GM21528 (cell line): ENCODE data around the gene TP63.

Experiments
- ATAC-seq: cut with Tn5 transposase; IDR thresholded peaks from one replicate; pipeline ENCODE4 v1.9.1; 2021; ENCODE audit warnings: mild to moderate bottlenecking, moderate library complexity; ENCODE audit not compliant: unreplicated experiment, low FRiP score

The TP63 gene

DNA sequence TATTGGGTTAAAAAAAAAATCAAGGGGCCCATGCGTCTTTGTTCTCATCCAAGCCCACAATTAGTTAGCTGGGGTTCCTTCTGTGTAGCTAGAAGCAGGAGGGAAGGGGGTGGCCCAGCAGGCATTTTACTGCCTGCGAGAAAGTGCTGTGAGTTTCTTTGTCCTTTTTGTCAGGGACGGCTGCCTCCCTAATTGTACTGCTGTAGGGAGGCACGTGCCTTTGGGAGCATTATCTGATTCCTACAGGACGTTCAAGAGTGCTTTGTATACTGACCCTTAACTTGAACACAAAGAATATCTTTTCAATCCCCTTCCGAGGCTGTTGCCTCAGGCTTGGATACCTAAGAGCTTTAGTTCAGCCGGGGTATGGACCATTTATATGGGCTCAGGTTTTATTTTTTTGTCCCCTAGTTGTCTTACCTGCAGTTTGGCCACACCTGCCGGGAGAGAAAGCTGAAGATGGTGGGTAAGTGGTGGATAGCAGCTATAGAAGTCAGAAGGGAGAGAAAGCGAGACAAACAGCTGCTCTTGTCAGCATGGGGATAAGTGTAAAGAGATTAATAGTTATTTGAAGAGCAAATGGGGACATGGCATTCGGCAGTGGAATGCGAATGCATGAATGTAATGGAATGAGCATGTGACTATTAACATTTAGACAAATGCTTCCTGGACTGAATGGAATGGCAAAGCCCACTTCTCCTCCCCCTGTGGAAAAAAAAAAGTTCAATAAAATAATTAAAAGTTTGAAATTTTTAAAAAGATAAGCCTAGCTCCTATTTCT, 175.2 kb downstream of the TP63 start:
- ATAC-seq: no peak

DNA sequence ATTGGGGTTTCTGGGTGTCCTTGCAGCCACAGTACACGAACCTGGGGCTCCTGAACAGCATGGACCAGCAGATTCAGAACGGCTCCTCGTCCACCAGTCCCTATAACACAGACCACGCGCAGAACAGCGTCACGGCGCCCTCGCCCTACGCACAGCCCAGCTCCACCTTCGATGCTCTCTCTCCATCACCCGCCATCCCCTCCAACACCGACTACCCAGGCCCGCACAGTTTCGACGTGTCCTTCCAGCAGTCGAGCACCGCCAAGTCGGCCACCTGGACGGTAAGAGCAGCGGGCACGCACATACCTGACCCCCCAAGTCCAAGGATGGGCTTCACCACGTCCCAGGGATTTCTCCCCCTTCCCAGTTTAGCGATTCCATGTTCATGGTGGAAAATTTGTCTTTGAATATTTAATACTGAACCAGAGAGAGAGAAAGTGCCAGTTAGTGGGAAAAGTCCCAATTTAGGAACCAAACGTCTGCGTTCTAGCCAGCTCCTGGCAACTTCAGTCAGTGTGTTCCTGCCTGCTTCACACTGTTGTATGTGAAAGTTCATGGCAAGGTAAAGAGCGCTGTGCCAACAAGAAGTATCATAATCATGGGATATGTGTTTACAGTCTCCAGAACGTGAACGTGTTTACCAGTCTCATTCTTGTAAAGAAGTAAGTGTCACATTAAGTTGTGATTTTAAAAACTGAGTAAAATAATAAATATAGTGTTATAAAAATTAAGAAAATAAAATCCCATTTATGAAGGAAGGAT, 177.2 kb downstream of the TP63 start:
- no peak for ATAC-seq

DNA sequence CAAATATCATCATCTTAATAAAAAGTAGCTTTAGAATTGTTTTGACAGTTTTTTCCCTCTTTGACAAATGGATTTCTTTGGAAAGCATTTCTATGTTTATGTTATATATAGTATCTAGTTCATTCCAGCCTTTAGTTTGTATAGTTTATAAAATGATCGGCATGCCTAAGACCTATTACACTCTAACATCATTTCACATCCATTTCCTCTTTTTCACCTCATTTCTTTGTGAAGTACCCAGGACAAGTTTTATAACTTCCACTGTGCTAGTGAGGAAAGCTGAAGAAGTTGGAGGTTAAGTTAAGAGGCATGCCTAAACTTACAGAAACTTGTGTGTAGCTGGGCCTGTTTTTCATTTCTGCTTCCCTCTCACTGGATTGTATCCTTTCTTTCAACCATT, 178.4 kb downstream of the TP63 start:
- no peak for ATAC-seq

DNA sequence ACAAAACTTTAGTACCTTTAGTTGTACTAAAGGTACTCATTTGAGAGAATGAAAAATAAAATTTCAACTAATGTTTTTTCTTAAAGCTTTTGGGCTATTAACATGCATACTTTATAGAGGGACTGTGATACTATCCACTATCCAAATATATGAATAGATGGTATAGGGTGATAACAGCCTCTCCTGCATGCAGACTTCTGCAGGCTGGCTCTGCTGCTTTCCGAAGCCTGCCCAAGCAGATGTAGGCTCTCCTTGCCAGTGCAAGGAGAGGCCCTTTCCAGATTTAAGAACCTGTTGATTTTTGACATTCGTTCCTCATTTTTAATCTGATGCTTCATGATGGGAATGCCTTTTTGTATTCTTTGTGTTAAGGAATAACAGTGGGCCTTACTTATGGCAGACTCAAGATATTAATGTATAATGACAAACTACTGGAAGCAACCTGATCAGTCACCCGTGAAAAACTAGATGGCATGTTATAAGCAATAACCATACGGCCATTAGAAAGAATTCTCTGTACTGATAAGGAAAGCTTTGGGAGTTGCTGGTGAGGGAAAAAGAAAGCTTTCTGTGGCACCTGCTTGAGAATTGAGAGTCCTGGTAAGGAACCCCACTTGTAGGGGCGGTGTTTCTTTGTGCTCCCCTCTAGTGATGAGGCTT, 181.7 kb downstream of the TP63 start:
- no peak for ATAC-seq

- ATAC-seq: no peak
These were observed 182.6 kb downstream of the TP63 start for GRCh38 chr3:189813647-189814240.

- no peak for ATAC-seq
These were observed 189.2 kb downstream of the TP63 start for GRCh38 chr3:189820365-189820720.

DNA sequence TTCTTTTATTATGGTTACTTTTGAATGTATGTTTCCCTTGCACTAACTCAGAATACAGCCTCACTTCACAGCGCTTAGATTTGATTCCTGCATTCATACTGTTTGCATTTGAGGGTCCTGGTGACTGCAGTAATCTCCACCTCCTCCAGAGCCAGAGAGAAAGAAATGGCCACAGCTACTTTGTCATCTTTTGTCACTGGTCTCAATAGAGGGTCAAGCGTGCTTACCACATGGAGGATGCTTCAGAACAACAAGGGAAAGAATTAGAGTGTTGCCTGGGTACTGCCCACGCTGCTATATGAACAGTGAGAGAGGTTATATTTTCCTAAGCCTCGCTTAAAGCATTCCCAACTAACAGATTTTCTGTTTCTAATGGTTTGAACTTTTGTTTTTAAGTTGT, 190.1 kb downstream of the TP63 start:
- no peak for ATAC-seq

DNA sequence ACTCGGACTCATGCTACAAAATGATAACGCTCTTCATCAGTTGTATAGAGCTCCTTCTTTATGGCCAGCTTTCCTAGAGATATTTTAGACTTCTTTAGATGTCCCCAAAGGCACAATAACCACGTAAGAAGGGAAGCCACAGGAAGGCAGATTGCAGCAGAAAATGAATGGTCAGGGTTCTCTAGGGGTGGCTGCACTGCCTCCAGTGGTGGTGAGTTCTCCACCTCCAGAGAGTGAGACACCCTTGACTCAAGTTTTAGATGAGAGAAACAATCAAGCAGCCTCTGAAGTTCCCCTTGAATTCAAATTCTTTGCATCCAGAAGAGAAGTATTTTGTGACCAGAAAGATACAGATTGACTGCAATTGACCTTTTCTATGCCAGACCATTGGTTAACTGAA, 191.5 kb downstream of the TP63 start:
- no peak for ATAC-seq

DNA sequence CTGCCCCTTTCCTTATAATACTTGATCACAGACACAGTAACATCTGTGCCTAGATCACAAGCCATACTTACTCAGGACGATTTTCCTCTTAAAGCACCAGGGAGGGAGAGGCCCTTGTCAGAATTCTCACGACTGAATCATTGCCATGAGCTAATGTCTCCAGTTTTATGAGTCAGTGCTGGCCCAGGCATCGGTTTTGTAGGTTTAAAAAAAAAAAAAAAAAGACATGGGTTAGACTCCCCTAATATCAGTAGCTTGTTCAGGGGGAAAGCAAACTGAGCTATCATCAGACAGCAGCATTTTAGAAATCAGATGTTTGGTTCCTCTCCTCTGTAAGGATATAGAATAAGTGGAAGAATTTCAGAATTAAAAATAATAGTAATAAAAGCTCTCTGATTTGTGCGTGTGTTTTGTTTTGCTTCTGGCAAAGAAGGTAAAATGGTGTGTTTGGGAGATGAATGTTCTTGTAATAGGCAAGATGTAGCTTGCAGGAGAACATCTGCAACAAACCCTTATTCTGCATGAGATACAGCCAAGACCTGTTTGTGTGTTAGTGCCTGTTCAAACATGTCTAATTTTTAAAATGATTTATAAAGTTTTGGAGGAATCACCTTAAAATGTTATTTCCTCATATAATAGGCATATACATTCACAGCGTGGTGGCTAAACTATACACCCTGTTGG, 193.6 kb downstream of the TP63 start:
- no peak for ATAC-seq

GRCh38 chr3:189826566-189826965, 195.4 kb downstream of the TP63 start:
- no peak for ATAC-seq

DNA sequence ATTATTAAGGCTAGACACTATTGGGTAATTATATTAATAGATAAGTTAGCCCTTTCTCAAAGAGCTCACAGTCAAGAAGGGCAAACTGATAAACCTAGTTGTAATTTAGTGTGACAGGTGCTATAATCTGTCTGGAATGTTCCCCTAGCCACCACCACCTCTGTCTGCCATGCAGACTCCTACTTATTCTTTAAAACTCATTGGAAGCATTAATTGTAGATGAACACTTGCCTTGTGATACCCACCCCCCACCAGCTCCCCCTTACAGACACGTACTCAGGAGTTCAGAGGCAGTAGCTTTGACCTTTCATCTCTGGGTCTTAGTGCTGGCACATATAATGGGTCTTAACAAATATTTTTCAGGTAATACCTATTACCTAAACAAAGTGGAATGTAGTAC, 195.9 kb downstream of the TP63 start:
- no peak for ATAC-seq

GRCh38 chr3:189830401-189830800, 199.2 kb downstream of the TP63 start:
- ATAC-seq: no peak

DNA sequence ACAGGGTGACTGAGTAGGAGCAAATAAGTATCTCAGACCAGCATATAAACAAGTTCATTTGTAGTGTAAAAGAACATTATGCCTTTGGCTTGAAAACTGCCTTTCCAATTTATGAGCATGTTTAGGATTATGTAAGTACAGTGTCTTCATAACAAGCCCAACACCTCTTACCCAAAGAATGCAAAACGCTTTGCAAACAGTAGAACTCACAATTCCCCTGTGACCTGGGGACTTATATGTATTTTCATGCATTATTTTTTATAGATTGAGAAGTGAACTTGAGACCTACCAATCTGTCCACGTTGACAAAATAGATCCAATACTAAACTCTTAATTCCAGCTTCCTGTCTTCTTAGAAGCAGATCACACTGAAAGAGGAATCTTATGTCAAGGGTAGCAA, 202.1 kb downstream of the TP63 start:
- ATAC-seq: no peak

DNA sequence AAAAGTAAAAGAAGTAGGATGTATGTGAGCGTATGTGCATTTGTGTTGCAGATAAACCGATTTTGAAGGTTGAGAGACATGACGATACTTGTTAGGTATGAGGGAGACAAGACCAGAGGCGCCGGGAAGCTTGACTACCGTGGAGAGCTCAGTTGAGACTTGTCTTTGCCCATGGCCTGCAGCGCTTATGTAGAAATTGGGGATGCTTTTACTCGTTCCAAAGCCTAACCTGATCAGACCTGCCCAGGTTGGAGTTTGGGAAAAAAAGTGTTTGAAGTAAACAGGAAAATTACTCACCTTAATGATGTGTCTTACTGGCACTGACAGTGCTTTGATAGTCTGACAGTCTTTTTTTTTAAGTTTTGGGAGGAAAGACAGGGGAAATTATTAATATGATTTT, 202.8 kb downstream of the TP63 start:
- ATAC-seq: no peak

DNA sequence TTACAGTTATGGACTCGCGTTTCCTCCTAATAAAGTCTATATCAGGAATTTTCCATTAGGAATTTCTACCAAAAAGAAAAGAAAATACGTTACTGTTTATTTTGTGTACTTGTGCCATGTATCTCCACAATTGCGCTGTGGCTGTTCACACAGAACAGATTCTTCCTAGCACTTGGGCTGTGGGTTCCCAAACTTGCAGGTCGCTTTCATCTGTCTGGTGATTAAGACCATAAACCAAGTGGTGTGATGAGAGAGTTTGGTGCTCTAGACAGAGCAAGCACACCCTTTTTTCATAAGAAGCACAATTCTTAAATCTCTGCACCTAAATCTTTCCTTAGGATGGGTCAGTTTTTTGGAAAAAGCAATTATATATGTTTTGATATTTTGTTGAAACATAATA, 203.3 kb downstream of the TP63 start:
- ATAC-seq: no peak

DNA sequence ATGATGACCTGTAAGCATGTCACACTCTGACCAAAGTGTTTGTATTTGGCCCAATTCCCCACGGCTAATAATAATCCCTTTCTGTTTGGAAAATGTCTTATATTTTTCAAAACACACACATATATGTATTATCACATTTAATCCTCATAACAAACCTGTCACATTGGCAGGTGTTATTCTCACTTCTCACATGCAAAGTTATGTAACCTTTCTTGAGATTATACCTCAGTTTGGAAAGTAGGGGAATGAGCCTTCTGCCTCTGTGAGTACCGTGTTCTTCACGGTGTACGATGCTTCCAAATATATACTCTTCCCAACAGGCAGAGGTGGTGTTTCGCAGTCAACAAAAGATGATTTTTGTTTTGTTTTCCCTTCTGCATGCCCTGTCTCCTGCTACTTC, 205.6 kb downstream of the TP63 start:
- no peak for ATAC-seq

DNA sequence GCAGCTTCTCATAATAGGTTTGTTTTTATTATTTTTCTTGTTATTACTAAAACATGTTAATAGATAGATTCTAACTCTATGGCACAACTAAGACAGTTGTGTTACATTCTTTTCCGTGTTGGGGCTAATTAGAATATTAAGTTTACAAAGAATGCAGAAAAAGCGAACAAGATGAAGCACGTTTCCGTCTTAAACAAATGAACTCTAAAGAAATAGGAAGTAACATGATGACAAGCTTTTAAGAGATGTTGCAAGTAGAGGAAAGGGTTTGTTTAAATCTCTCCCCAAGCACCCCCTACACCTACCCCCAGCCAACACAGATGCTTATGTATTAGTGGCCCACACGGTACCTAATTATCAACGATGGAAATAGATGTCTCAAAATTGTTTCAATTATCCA, 207.1 kb downstream of the TP63 start:
- ATAC-seq: no peak

DNA sequence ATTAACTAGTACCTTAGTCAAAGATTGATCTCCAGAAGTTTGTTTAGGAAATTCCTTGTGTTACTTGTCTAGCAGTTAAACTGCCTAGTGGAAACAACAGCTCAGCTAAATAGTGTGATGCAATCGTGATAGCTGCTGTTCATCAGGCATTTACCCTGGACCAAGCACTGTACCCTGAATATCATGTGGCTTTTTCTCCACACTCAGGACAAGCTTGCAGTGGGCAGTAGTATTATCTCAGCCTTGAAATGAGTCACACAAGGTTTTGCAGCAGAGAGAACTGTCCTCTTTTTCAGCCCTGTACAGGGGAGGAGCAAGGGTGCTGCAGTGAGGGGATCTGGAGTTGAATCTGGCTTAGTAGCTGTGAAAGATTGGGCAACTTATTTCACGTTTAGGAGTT, 208.4 kb downstream of the TP63 start:
- ATAC-seq: no peak

- ATAC-seq: no peak
These were observed 210.4 kb downstream of the TP63 start for GRCh38 chr3:189841473-189842205.
